ENCODE measurements around the gene BDKRB2. TPM values are rescaled to one million over a fixed set of nuclear protein-coding genes. Genes with fewer than 3 reads are reported as not detected.

BDKRB2 gene
- total RNA-seq, 6 donors from 2014 or later: 0.78 to 4.0 (median 1.8) TPM; not detected in 1

DNA sequence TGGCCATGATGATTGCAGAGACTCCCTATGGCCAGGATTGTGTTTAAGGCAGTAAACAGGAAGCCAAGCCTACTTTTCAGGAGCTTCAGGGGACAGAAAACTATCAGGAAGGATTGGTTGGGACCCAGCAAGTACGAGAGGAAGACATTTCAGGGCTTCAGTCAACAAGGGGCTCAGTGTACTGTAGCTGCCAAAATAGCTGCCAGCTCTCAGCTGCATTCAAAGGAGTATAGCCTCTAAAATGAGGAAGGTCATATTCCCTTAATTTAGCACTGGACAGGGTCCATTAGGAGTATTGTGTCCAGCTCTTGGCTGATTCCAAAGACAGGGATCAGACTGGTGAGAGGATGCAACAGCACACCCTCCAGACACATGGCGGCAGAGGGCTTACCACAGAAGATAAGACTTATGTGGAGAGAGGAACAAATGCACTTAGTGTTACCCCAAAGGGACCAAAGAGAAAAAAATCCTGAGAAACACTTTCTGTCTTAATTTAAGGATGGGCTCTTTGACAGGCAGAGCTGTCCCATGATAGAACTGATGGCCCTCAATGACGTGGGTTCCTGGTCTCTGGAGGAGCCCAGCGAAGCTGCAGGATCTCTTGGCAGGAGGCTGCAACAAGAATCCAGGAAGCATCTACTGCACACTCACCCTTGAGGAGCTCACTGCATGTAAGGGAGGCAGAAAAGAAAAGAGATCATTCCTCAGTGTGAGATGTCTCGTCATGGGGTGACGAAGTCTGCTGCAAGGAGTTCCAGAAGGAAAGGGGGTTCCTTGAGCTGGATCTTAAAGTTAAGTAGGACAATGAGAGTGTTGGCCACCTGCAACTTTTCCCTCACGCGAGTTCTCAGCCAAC is 66.2 kb downstream of the BDKRB2 start:
- no peaks in the 10 kb centered on the region for H3K36me3 ChIP-seq
- WGBS, 2 donors: 78 to 91% methylated on average over 8 of the region's 8 CpGs
- H3K4me3 ChIP-seq: no peak overlapping the region
- no peak overlapping the region for H3K27ac ChIP-seq
- H3K9me3 ChIP-seq: peaks cover 3 to 7% (median 3%) of the 10 kb centered on the region in 4 donors
- H3K27me3 ChIP-seq: no peaks in the 10 kb centered on the region
- DNase-seq: no peak
- TF ChIP-seq POLR2AphosphoS5 (IDR thresholded peaks at IDR 0.05) (no peak), POLR2A (IDR thresholded peaks at IDR 0.05) (no peak)
- TF ChIP-seq, protein P1, sequence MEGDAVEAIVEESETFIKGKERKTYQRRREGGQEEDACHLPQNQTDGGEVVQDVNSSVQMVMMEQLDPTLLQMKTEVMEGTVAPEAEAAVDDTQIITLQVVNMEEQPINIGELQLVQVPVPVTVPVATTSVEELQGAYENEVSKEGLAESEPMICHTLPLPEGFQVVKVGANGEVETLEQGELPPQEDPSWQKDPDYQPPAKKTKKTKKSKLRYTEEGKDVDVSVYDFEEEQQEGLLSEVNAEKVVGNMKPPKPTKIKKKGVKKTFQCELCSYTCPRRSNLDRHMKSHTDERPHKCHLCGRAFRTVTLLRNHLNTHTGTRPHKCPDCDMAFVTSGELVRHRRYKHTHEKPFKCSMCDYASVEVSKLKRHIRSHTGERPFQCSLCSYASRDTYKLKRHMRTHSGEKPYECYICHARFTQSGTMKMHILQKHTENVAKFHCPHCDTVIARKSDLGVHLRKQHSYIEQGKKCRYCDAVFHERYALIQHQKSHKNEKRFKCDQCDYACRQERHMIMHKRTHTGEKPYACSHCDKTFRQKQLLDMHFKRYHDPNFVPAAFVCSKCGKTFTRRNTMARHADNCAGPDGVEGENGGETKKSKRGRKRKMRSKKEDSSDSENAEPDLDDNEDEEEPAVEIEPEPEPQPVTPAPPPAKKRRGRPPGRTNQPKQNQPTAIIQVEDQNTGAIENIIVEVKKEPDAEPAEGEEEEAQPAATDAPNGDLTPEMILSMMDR (IDR thresholded peaks at IDR 0.05): no peak
- peaks cover 0 to 13% (median 5%) of the 10 kb centered on the region in 4 donors for H3K4me1 ChIP-seq
- peak in 1 of 2 donors; percentile 45 for ATAC-seq (ENCODE audit: low FRiP score in 2 of 2)

DNA sequence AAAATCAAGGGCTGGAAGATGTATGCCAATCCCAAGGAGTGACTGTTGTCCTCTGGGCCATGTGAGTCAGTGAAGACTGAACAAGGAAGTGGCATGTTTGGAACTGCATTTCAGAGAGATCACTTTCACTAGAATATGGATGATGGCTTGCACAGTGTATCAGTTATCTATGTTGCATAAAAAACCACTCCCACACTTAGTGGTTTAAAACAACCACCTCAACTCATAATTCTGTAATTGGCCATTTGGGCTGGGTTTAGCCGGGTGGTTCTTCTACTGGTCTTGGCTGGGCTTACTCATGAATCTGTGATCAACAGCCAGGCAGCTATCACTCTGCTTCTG is 66.8 kb downstream of the BDKRB2 start:
- WGBS, 2 donors: 90 to 100% methylated on average over 1 of the region's 1 CpG
- no peak overlapping the region for H3K27ac ChIP-seq
- H3K36me3 ChIP-seq: no peaks in the 10 kb centered on the region
- peaks cover 0 to 14% (median 5%) of the 10 kb centered on the region in 4 donors for H3K4me1 ChIP-seq
- TF ChIP-seq EP300 (IDR thresholded peaks at IDR 0.05) (no peak), POLR2A (IDR thresholded peaks at IDR 0.05) (no peak), POLR2AphosphoS5 (IDR thresholded peaks at IDR 0.05) (no peak)
- TF ChIP-seq, protein P1 (IDR thresholded peaks at IDR 0.05): no peak
- peaks cover 3 to 7% (median 3%) of the 10 kb centered on the region in 4 donors for H3K9me3 ChIP-seq
- no peak for ATAC-seq (ENCODE audit: low FRiP score in 2 of 2)
- H3K27me3 ChIP-seq: no peaks in the 10 kb centered on the region
- H3K4me3 ChIP-seq: no peak overlapping the region
- DNase-seq: no peak

DNA sequence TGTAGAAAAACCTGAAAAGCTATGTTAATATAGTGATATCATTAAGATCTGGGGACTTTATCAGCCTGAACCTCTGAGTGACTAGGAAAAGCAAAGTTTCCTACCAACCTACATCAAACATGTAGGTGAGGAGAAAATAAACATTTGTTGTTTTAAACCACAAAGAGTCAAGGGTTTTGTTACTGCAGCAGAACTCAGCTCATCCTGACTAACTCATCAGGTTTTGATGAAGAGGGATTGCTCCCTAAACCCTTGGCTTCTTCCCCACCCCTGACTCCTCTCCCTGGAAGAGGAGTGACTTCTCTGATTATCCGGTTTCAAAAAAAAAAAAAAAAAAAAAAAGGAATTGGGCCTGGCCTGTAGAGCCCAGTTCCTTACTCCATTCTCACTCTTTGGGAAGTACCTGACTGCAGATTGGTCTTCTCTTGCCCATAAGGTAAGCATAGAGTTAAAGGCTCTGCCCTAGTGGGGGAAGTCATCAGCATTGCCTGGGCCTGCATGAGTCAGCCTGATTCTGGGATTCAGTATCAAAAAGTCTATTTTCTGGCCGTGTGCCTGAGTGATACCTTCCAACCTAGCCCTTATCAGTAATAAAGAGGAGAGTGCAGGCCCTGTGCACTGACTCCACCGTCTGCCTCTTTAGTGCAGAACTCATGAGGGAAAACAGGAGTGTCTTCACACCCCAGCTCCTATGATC is 68.3 kb downstream of the BDKRB2 start:
- TF ChIP-seq POLR2A (IDR thresholded peaks at IDR 0.05) (no peak), POLR2AphosphoS5 (IDR thresholded peaks at IDR 0.05) (no peak), EP300 (IDR thresholded peaks at IDR 0.05) (no peak)
- TF ChIP-seq, protein P1 (IDR thresholded peaks at IDR 0.05): no peak
- Histone ChIP-seq H3K36me3 (no peaks in the 10 kb centered on the region), H3K4me1 (peaks cover 0 to 14% (median 5%) of the 10 kb centered on the region in 4 donors), H3K27me3 (no peaks in the 10 kb centered on the region), H3K27ac (no peak overlapping the region), H3K4me3 (no peak overlapping the region), H3K9me3 (peaks cover 6 to 10% (median 7%) of the 10 kb centered on the region in 4 donors)
- DNase-seq (no peak), ATAC-seq (ENCODE audit: low FRiP score in 2 of 2) (no peak)
- 50 to 56% methylated on average over 3 of the region's 3 CpGs for WGBS, 2 donors

DNA sequence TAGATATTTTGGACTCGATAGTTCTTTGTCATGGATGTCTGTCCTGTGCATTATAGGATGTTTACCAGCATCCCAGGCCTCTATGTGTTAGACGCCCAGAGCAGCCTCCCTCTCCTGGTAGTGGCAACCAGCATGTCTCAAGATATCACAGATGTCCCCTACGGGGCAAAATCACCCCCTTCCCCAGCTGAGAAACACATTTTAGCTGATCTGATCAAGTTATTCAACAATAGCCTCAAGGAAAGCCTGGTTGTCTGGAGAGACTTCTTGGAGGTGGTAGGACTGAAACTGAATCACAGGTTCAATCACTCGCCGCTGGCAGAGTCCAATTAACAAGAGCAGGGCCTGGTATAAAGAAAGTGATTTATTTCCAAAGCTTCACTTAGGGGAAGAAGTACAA is 69.0 kb downstream of the BDKRB2 start:
- DNase-seq (no peak), ATAC-seq (ENCODE audit: low FRiP score in 2 of 2) (no peak)
- Histone ChIP-seq H3K4me3 (no peak overlapping the region), H3K36me3 (no peaks in the 10 kb centered on the region), H3K27ac (no peak overlapping the region), H3K27me3 (no peaks in the 10 kb centered on the region), H3K9me3 (peaks cover 8 to 16% (median 12%) of the 10 kb centered on the region in 4 donors), H3K4me1 (peaks cover 0 to 14% (median 5%) of the 10 kb centered on the region in 4 donors)
- WGBS, 2 donors: 94 to 95% methylated on average over 5 of the region's 5 CpGs
- no peak for TF ChIP-seq POLR2A (IDR thresholded peaks at IDR 0.05)
- no peak for TF ChIP-seq POLR2AphosphoS5 (IDR thresholded peaks at IDR 0.05)
- TF ChIP-seq, protein P1 (IDR thresholded peaks at IDR 0.05): no peak
- no peak for TF ChIP-seq EP300 (IDR thresholded peaks at IDR 0.05)
